HG02970 (cell line): ENCODE results near the gene ZNF672.
"Not testable (repeated sequence)": the region's sequence is repeated elsewhere in the genome, so short reads cannot be mapped to it uniquely, and the experiment has no call there.

Experiments
- ATAC-seq: cut with Tn5 transposase; IDR thresholded peaks from one replicate; pipeline ENCODE4 v1.9.1; 2021; ENCODE audit warnings: mild to moderate bottlenecking, moderate library complexity, moderate number of reproducible peaks; ENCODE audit not compliant: unreplicated experiment, low FRiP score

Gene ZNF672

GRCh38 chr1:248837781-248838356 lies at the start of gene ZNF672:
Gene ZNF672, plus strand, starts transcription at chr1:248838224. Its CDS starts 9,051 bp downstream, at chr1:248847275.
- peak; percentile 85 for ATAC-seq

DNA sequence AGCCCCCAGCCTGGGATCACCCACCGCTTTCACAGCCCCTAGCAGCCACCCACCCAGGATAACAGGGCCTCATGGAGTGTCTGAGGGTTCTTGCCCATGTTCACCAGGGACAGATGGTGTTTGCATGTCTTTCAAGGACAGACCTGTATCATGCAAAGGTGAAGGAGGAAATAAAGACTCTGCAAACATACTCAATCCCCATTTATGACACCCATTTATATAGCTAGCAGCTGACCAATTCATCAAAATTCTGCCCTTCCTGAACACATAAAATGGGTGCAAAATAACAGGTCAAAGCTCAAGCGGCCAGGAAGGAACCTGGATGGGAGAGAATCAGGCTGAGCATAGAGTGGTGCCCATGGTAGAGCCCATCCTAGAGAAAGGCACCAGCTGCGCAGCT lies 49.7 kb upstream of the ZNF672 start:
- ATAC-seq = no peak

DNA sequence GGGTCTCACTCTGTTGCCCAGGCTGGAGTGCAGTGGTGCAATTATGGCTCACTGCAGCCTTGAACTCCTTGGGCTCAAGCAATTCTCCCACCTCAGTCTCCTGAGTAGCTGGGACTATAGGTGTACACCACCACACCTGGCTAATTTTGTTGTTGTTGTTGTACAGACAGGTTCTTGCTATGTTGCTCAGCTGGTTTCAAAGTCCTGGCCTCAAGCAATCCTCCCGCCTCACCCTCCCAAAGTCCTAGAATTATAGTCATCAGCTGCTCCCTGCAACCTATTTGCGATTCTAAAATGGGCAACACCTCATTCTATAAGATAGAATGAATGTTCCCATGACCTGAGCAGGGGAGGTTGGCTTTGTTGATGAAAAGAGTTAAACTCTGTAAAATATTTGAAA lies 48.7 kb upstream of the ZNF672 start:
- ATAC-seq = not testable (repeated sequence)

- ATAC-seq = no peak
These were observed 47.6 kb upstream of the ZNF672 start for GRCh38 chr1:248790456-248790855.

- ATAC-seq = no peak
These were observed 47.0 kb upstream of the ZNF672 start for GRCh38 chr1:248791010-248791409.

- no peak for ATAC-seq
These were observed 45.7 kb upstream of the ZNF672 start for GRCh38 chr1:248792342-248792741.

- peak; percentile 77 for ATAC-seq
These were observed 44.4 kb upstream of the ZNF672 start for GRCh38 chr1:248793592-248793991.

GRCh38 chr1:248794663-248795062 lies 43.4 kb upstream of the ZNF672 start:
- not testable (repeated sequence) for ATAC-seq

DNA sequence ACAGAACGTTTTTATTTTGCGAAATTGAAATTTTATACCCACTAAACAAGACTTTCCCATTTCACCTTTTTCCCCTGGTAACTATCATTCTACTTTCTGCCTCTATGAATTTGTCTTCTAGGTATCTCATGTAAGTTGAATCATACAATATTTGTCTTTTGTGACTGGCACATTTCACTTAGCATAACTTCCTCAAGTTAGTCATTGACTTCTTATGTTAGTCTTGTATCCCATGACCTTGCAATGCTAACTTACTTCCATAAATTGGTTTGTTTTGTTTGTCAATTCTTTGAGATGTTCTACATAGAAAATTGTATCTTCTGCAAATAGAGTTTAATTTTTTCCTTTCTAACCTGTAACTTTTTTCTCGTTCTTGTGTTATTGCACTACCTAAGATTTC lies 39.2 kb upstream of the ZNF672 start:
- ATAC-seq = no peak

GRCh38 chr1:248800459-248800858 lies 37.6 kb upstream of the ZNF672 start:
- ATAC-seq = no peak

GRCh38 chr1:248802454-248802853 lies 35.6 kb upstream of the ZNF672 start:
- ATAC-seq = no peak

DNA sequence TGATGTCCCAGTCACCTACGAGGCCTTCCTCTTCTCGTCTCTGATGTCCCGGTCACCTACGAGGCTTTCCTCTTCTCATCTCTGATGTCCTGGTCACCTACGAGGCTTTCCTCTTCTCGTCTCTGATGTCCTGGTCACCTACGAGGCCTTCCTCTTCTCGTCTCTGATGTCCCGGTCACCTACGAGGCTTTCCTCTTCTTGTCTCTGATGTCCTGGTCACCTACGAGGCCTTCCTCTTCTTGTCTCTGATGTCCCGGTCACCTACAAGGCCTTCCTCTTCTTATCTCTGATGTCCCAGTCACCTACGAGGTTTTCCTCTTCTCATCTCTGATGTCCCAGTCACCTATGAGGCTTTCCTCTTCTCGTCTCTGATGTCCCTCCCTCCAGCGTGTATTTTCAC lies 34.5 kb upstream of the ZNF672 start:
- not testable (repeated sequence) for ATAC-seq

- peak; percentile 86 for ATAC-seq
These were observed 33.0 kb upstream of the ZNF672 start for GRCh38 chr1:248804771-248805681.

DNA sequence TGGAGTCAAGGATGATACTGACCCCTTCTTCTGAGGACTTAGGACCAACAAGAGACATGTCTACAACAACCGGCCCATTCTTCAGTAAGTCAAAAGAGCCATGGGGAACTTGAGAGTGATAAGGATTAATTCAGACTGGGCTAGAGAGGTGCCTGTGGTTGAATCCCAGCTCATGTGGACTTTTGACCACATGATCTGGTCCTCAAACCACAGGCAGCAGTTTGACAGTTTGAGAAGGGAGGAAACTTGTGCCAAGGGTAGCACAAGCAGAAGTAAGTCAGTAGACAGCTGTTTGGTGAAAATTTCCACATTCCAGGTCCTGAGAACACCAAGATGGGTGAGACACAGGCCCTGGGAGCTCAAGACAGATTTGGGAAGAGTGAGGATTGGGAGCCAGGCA lies 32.1 kb upstream of the ZNF672 start:
- ATAC-seq = no peak

DNA sequence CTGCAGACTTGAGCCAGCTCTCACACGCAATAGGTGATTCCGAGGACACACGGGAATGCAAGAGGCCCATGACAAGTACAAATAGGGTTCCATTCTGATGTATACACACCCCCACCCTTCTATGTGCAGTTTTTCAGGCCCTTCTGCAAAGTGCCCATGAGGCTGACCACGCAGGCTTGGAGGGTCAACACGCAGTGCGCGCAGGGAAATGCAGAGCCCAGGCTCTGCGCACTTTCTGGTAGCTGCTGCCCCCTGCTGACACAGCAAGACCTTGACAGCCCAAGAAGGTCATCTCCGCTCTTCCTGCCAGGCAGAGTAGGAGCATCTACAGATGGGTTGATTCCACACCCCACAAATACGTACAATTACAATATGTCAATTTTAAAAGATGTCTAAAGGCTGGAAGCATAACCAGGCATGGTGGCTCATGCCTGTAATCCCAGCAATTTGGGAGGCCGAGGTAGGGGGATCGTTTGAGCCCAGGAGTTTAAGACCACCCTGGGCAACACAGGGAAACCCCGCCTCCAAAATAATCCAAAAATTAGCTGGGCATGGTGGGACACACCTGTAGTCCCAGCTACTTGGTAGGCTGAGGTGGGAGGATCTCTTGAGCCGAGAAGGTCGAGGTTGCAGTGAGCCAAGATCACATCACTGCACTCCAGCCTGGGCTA lies 30.8 kb upstream of the ZNF672 start:
- ATAC-seq = no peak

DNA sequence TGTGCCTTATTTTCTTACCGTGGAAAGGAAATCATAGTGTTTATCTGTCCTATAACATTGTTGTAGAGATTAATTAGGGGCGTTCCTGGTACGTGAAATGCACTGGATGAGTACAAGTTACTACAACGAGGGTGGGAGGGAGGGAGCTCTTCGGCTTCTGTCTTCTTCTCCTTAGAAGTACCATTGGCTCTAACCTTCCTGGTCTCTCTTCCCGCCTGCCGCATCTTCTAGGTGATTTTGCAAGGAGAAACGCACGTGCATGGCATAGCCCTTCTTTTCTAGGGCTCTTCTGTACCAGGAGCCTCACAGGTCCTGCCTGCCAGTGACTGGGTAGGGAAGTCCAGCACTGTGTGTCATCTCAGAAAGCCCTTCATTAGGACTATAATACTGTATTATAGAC lies 29.1 kb upstream of the ZNF672 start:
- ATAC-seq = no peak

- ATAC-seq = no peak
These were observed 27.9 kb upstream of the ZNF672 start for GRCh38 chr1:248810000-248810726.

- no peak for ATAC-seq
These were observed 27.1 kb upstream of the ZNF672 start for GRCh38 chr1:248810727-248811513.

- ATAC-seq = no peak
These were observed 26.2 kb upstream of the ZNF672 start for GRCh38 chr1:248811514-248812490.
